Karpas-422 (cell line): ENCODE results near the gene ZNF43. TPM values are rescaled to one million over a fixed set of nuclear protein-coding genes. Genes with fewer than 3 reads are reported as not detected.
"Not testable (repeated sequence)": the region's sequence is repeated elsewhere in the genome, so short reads cannot be mapped to it uniquely, and the experiment has no call there.

Experiments used
- DNase-seq: peaks from one replicate; pipeline ENCODE4 v3.0.0-alpha.2; 2015
- H2AFZ ChIP-seq: fragments of 200-600 bp; sonication (generic); 2 replicates; pipeline ENCODE4 v1.6.1; 2014; ENCODE audit warnings: antibody characterized with exemption, low read length, mixed read lengths
- H3K27ac ChIP-seq: fragments of 200-600 bp; sonication (generic); 2 replicates; pipeline ENCODE4 v1.5.1; 2014; ENCODE audit warnings: mild to moderate bottlenecking, low read length, moderate library complexity
- H3K27me3 ChIP-seq: fragments of 200-600 bp; sonication (generic); 2 replicates; pipeline ENCODE4 v1.6.1; 2014; ENCODE audit warnings: low read length, mixed read lengths
- H3K36me3 ChIP-seq: fragments of 200-600 bp; sonication (generic); 2 replicates; pipeline ENCODE4 v1.6.1; 2014; ENCODE audit warnings: low read length, mixed read lengths; ENCODE audit not compliant: insufficient read depth
- H3K4me1 ChIP-seq: fragments of 200-600 bp; sonication (generic); 2 replicates; pipeline ENCODE4 v1.6.1; 2014; ENCODE audit warnings: mild to moderate bottlenecking, low read length, mixed read lengths
- H3K4me2 ChIP-seq: fragments of 200-600 bp; sonication (generic); 2 replicates; pipeline ENCODE4 v1.6.1; 2014; ENCODE audit warnings: low read length, low read depth, mild to moderate bottlenecking; ENCODE audit not compliant: poor library complexity, severe bottlenecking
- H3K4me3 ChIP-seq: fragments of 200-600 bp; sonication (generic); 2 replicates; pipeline ENCODE4 v1.5.1; 2014; ENCODE audit warnings: mild to moderate bottlenecking, antibody characterized with exemption, low read length, mixed read lengths
- H3K79me2 ChIP-seq: fragments of 200-600 bp; sonication (generic); 2 replicates; pipeline ENCODE4 v1.6.1; 2014; ENCODE audit warnings: mild to moderate bottlenecking, low read length, mixed read lengths
- H3K9ac ChIP-seq: fragments of 200-600 bp; sonication (generic); 2 replicates; pipeline ENCODE4 v1.6.0; 2014; ENCODE audit warnings: low read length
- H3K9me2 ChIP-seq: fragments of 200-600 bp; sonication (generic), shearing (Covaris generic); replicated peaks from 2 replicates; pipeline ENCODE4 v1.6.0; 2014; ENCODE audit warnings: mild to moderate bottlenecking, low read length, moderate library complexity; ENCODE audit not compliant: insufficient read depth
- H3K9me3 ChIP-seq: fragments of 300-700, 200-600 bp; sonication (generic); 2 replicates; pipeline ENCODE4 v1.6.1; 2014; ENCODE audit warnings: low read length, mixed read lengths
- H4K20me1 ChIP-seq: fragments of 200-600 bp; sonication (generic); 2 replicates; pipeline ENCODE4 v1.6.1; 2014; ENCODE audit warnings: mild to moderate bottlenecking, antibody characterized with exemption, low read length, low read depth; ENCODE audit not compliant: insufficient read depth
- total RNA-seq: library from RNA; depleted of rRNA; stranded (reverse); fragments of >200 nt; shearing (Covaris generic); gene quantifications from 2 replicates; pipeline ENCODE4 v1.2.3, GENCODE V29; 2014; ENCODE audit warnings: low replicate concordance; rRNA removed

ZNF43 gene
- total RNA-seq: 10.6 and 35.2 TPM in 2 replicates

GRCh38 chr19:21835810-21836444 is at the start of gene ZNF43:
Gene ZNF43 (minus strand): TSS chr19:21836182. CDS start chr19:21836038, 144 bp downstream.
- Histone ChIP-seq H3K27me3 (no peaks in the 10 kb centered on the region), H3K9me2 (no peaks in the 10 kb centered on the region), H3K27ac (peak within 1 kb of the TSS; percentile 62), H3K4me3 (peak within 1 kb of the TSS; percentile 73), H3K4me1 (peaks cover 10% of the 10 kb centered on the region), H3K9me3 (peaks cover 10% of the 10 kb centered on the region), H3K36me3 (peaks cover 51% of the 10 kb centered on the region), H3K79me2 (peaks cover 46% of the 10 kb centered on the region), H3K9ac (peak within 1 kb of the TSS; percentile 82), H4K20me1 (no peaks in the 10 kb centered on the region), H3K4me2 (peak within 1 kb of the TSS; percentile 72), H2AFZ (no peak within 1 kb of the TSS)
- peak; percentile 96 for DNase-seq

- H3K27ac ChIP-seq: not testable (repeated sequence)
These were observed 49.5 kb upstream of the ZNF43 start for GRCh38 chr19:21885516-21885915.

GRCh38 chr19:21884786-21885185 is 48.8 kb upstream of the ZNF43 start:
- H3K9me2 ChIP-seq, H4K20me1 ChIP-seq, H3K27me3 ChIP-seq, H3K4me1 ChIP-seq, H3K4me3 ChIP-seq, H3K9ac ChIP-seq, H3K4me2 ChIP-seq, H3K27ac ChIP-seq, H3K36me3 ChIP-seq, H3K79me2 ChIP-seq, H2AFZ ChIP-seq, DNase-seq, H3K9me3 ChIP-seq: not testable (repeated sequence)

More at GRCh38 chr19:21885516-21885915, 49.5 kb upstream of the ZNF43 start:
- not testable (repeated sequence) for H3K9ac ChIP-seq, H2AFZ ChIP-seq, H3K4me3 ChIP-seq, H3K79me2 ChIP-seq, H3K36me3 ChIP-seq, H3K4me2 ChIP-seq, H3K9me3 ChIP-seq, H3K27me3 ChIP-seq, H3K9me2 ChIP-seq, DNase-seq, H3K4me1 ChIP-seq, H4K20me1 ChIP-seq

- no peak for DNase-seq
- H3K4me2 ChIP-seq: no peak overlapping the region
- H3K9ac ChIP-seq: no peak overlapping the region
- H3K4me3 ChIP-seq: no peak overlapping the region
- no peaks in the 10 kb centered on the region for H3K9me3 ChIP-seq
- H4K20me1 ChIP-seq: no peaks in the 10 kb centered on the region
- H3K79me2 ChIP-seq: no peaks in the 10 kb centered on the region
- H3K27me3 ChIP-seq: no peaks in the 10 kb centered on the region
- H2AFZ ChIP-seq: no peak overlapping the region
- H3K4me1 ChIP-seq: no peaks in the 10 kb centered on the region
- no peak overlapping the region for H3K27ac ChIP-seq
- H3K36me3 ChIP-seq: no peaks in the 10 kb centered on the region
- no peaks in the 10 kb centered on the region for H3K9me2 ChIP-seq
These were observed 47.5 kb upstream of the ZNF43 start for GRCh38 chr19:21883516-21883915.

- H4K20me1 ChIP-seq, H3K4me1 ChIP-seq, H3K79me2 ChIP-seq, H3K9me2 ChIP-seq, H3K9me3 ChIP-seq, H3K4me2 ChIP-seq, H3K27ac ChIP-seq, H3K9ac ChIP-seq, DNase-seq, H2AFZ ChIP-seq, H3K27me3 ChIP-seq, H3K4me3 ChIP-seq, H3K36me3 ChIP-seq: not testable (repeated sequence)
These were observed 44.8 kb upstream of the ZNF43 start for GRCh38 chr19:21880761-21881160.

GRCh38 chr19:21878646-21879045 is 42.7 kb upstream of the ZNF43 start:
- no peak for DNase-seq
- Histone ChIP-seq H2AFZ (no peak overlapping the region), H3K4me1 (no peaks in the 10 kb centered on the region), H3K79me2 (no peaks in the 10 kb centered on the region), H3K9ac (no peak overlapping the region), H3K4me2 (no peak overlapping the region), H3K27ac (no peak overlapping the region), H3K9me3 (no peaks in the 10 kb centered on the region), H3K9me2 (no peaks in the 10 kb centered on the region), H3K36me3 (no peaks in the 10 kb centered on the region), H3K4me3 (no peak overlapping the region), H3K27me3 (no peaks in the 10 kb centered on the region), H4K20me1 (no peaks in the 10 kb centered on the region)

- no peak overlapping the region for H3K4me2 ChIP-seq
- no peaks in the 10 kb centered on the region for H3K9me3 ChIP-seq
- no peaks in the 10 kb centered on the region for H3K36me3 ChIP-seq
- H3K27ac ChIP-seq: no peak overlapping the region
- H3K4me1 ChIP-seq: no peaks in the 10 kb centered on the region
- no peak for DNase-seq
- no peaks in the 10 kb centered on the region for H3K79me2 ChIP-seq
- H3K9ac ChIP-seq: no peak overlapping the region
- H3K4me3 ChIP-seq: no peak overlapping the region
- H3K27me3 ChIP-seq: no peaks in the 10 kb centered on the region
- H2AFZ ChIP-seq: no peak overlapping the region
- H3K9me2 ChIP-seq: no peaks in the 10 kb centered on the region
- H4K20me1 ChIP-seq: no peaks in the 10 kb centered on the region
These were observed 42.0 kb upstream of the ZNF43 start for GRCh38 chr19:21877976-21878375.

GRCh38 chr19:21876608-21877007 is 40.6 kb upstream of the ZNF43 start:
- H3K9me2 ChIP-seq, H3K27me3 ChIP-seq, H3K4me2 ChIP-seq, H3K4me1 ChIP-seq, H2AFZ ChIP-seq, H4K20me1 ChIP-seq, H3K4me3 ChIP-seq, H3K79me2 ChIP-seq, H3K9me3 ChIP-seq, H3K9ac ChIP-seq, DNase-seq, H3K36me3 ChIP-seq, H3K27ac ChIP-seq: not testable (repeated sequence)
